ENCODE data around the gene LRIT2.

LRIT2 gene

GRCh38 chr10:84247496-84247895, 22.2 kb upstream of the LRIT2 start:
- no peaks in the 10 kb centered on the region for H3K27me3 ChIP-seq (ENCODE audit: insufficient read depth, low read length, poor library complexity, severe bottlenecking)
- H2AFZ ChIP-seq (ENCODE audit: low read length) = no peak overlapping the region
- H3K79me2 ChIP-seq (ENCODE audit: insufficient read depth, low read length) = no peaks in the 10 kb centered on the region
- no peaks in the 10 kb centered on the region for H4K20me1 ChIP-seq (ENCODE audit: insufficient read depth, low read length, poor library complexity, severe bottlenecking)
- no peak for TF ChIP-seq EZH2phosphoT487 (IDR thresholded peaks at IDR 0.05; ENCODE audit: borderline replicate concordance)
- TF ChIP-seq CTCF (conservative IDR thresholded peaks at IDR 0.05; ENCODE audit: low read length) = no peak
- no peaks in the 10 kb centered on the region for H3K4me1 ChIP-seq (ENCODE audit: insufficient read depth, low read length, poor library complexity, severe bottlenecking)
- H3K4me3 ChIP-seq (ENCODE audit: low read length, poor library complexity, severe bottlenecking) = no peak overlapping the region
- no peak overlapping the region for H3K9ac ChIP-seq (ENCODE audit: low read depth, low read length, poor library complexity, severe bottlenecking)
- H3K9me2 ChIP-seq (replicated peaks; ENCODE audit: low read depth, low read length) = no peaks in the 10 kb centered on the region
- H3K36me3 ChIP-seq (ENCODE audit: insufficient read depth, low read length) = no peaks in the 10 kb centered on the region
- no peak overlapping the region for H3K4me2 ChIP-seq (ENCODE audit: low read depth, low read length, poor library complexity, severe bottlenecking)
- H3K9me3 ChIP-seq (ENCODE audit: insufficient read depth, low read depth, low read length) = no peaks in the 10 kb centered on the region
- H3F3A ChIP-seq (ENCODE audit: low read depth) = no peaks in the 10 kb centered on the region

- H3K9ac ChIP-seq (ENCODE audit: low read depth, low read length, poor library complexity, severe bottlenecking) = no peak within 1 kb of the TSS
- H3F3A ChIP-seq (ENCODE audit: low read depth) = no peaks in the 10 kb centered on the region
- no peak within 1 kb of the TSS for H2AFZ ChIP-seq (ENCODE audit: low read length)
- no peaks in the 10 kb centered on the region for H3K36me3 ChIP-seq (ENCODE audit: insufficient read depth, low read length)
- no peak for TF ChIP-seq EZH2phosphoT487 (IDR thresholded peaks at IDR 0.05; ENCODE audit: borderline replicate concordance)
- no peak for TF ChIP-seq CTCF (conservative IDR thresholded peaks at IDR 0.05; ENCODE audit: low read length)
- no peaks in the 10 kb centered on the region for H3K4me1 ChIP-seq (ENCODE audit: insufficient read depth, low read length, poor library complexity, severe bottlenecking)
- H3K4me2 ChIP-seq (ENCODE audit: low read depth, low read length, poor library complexity, severe bottlenecking) = no peak within 1 kb of the TSS
- no peaks in the 10 kb centered on the region for H3K9me2 ChIP-seq (replicated peaks; ENCODE audit: low read depth, low read length)
- H3K79me2 ChIP-seq (ENCODE audit: insufficient read depth, low read length) = no peaks in the 10 kb centered on the region
- no peaks in the 10 kb centered on the region for H3K9me3 ChIP-seq (ENCODE audit: insufficient read depth, low read depth, low read length)
- no peaks in the 10 kb centered on the region for H4K20me1 ChIP-seq (ENCODE audit: insufficient read depth, low read length, poor library complexity, severe bottlenecking)
- no peaks in the 10 kb centered on the region for H3K27me3 ChIP-seq (ENCODE audit: insufficient read depth, low read length, poor library complexity, severe bottlenecking)
- H3K4me3 ChIP-seq (ENCODE audit: low read length, poor library complexity, severe bottlenecking) = no peak within 1 kb of the TSS
These were observed 19.4 kb upstream of the LRIT2 start, which contains the start of gene RGR for GRCh38 chr10:84244651-84245270. Gene RGR, plus strand, starts transcription at chr10:84245053. Its CDS starts 38 bp downstream, at chr10:84245091.

- Histone ChIP-seq H3K36me3 (ENCODE audit: insufficient read depth, low read length) (no peaks in the 10 kb centered on the region), H3K4me1 (ENCODE audit: insufficient read depth, low read length, poor library complexity, severe bottlenecking) (no peaks in the 10 kb centered on the region), H2AFZ (ENCODE audit: low read length) (no peak overlapping the region), H3K4me3 (ENCODE audit: low read length, poor library complexity, severe bottlenecking) (no peak overlapping the region), H3K4me2 (ENCODE audit: low read depth, low read length, poor library complexity, severe bottlenecking) (no peak overlapping the region), H3K9ac (ENCODE audit: low read depth, low read length, poor library complexity, severe bottlenecking) (no peak overlapping the region), H4K20me1 (ENCODE audit: insufficient read depth, low read length, poor library complexity, severe bottlenecking) (no peaks in the 10 kb centered on the region), H3K79me2 (ENCODE audit: insufficient read depth, low read length) (no peaks in the 10 kb centered on the region), H3K27me3 (ENCODE audit: insufficient read depth, low read length, poor library complexity, severe bottlenecking) (no peaks in the 10 kb centered on the region), H3F3A (ENCODE audit: low read depth) (no peaks in the 10 kb centered on the region), H3K9me3 (ENCODE audit: insufficient read depth, low read depth, low read length) (no peaks in the 10 kb centered on the region; the same call in 1 of the 2 replicates), H3K9me2 (replicated peaks; ENCODE audit: low read depth, low read length) (no peaks in the 10 kb centered on the region)
- no peak for TF ChIP-seq CTCF (conservative IDR thresholded peaks at IDR 0.05; ENCODE audit: low read length)
- TF ChIP-seq EZH2phosphoT487 (IDR thresholded peaks at IDR 0.05; ENCODE audit: borderline replicate concordance) = no peak
These were observed 18.4 kb upstream of the LRIT2 start for GRCh38 chr10:84243759-84244158.

Data from Loucy (cell line).